HG02798 (cell line): Measurements from ENCODE around the gene DAZAP1.
"Not testable (repeated sequence)": the region's sequence is repeated elsewhere in the genome, so short reads cannot be mapped to it uniquely, and the experiment has no call there.

ENCODE experiments used
- ATAC-seq: cut with Tn5 transposase; IDR thresholded peaks from one replicate; pipeline ENCODE4 v1.9.1; 2021; ENCODE audit warnings: mild to moderate bottlenecking; ENCODE audit not compliant: unreplicated experiment, poor library complexity

DAZAP1 gene

DNA sequence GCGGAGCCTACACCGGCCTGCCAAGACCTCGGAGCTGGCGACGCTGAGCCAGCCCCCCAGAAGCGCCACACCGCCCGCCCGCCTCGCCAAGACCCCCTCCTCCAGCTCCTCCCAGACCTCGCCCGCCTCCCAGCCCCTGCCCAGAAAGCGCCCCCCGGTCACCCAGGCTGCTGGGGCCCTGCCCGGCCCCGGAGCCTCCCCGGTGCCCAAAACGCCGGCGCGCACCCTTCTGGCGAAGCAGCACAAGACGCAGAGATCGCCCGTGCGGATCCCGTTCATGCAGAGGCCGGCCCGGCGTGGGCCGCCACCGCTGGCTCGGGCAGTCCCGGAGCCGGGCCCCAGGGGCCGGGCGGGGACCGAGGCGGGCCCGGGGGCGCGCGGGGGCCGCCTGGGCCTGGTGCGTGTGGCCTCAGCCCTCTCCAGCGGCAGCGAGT, 61.5 kb downstream of the DAZAP1 start:
- no peak for ATAC-seq

DNA sequence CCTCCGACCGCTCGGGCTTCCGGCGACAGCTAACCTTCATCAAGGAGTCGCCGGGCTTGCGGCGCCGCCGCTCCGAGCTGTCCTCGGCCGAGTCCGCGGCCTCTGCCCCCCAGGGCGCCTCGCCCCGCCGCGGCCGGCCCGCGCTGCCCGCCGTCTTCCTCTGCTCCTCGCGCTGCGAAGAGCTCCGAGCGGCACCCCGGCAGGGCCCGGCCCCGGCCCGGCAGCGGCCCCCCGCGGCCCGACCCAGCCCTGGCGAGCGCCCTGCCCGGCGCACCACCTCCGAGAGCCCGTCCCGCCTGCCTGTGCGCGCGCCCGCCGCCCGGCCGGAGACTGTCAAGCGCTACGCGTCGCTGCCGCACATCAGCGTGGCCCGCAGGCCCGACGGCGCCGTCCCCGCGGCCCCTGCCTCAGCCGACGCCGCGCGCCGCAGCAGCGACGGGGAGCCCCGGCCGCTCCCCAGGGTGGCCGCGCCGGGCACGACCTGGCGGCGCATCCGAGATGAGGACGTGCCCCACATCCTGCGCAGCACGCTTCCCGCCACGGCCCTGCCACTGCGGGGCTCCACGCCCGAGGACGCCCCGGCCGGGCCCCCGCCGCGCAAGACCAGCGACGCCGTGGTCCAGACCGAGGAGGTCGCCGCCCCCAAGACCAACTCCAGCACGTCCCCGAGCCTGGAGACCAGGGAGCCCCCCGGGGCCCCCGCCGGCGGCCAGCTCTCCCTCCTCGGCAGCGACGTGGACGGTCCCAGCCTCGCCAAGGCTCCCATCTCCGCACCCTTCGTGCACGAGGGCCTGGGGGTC, 62.1 kb downstream of the DAZAP1 start:
- no peak for ATAC-seq

DNA sequence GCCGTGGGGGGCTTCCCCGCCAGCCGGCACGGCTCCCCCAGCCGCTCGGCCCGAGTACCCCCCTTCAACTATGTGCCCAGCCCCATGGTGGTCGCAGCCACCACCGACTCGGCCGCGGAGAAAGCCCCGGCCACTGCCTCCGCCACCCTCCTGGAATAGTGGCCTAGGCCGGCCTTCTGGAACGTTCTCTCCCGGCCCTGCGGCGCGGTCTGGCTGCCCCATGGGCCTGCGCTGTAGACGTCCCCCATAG, 62.6 kb downstream of the DAZAP1 start:
- no peak for ATAC-seq

DNA sequence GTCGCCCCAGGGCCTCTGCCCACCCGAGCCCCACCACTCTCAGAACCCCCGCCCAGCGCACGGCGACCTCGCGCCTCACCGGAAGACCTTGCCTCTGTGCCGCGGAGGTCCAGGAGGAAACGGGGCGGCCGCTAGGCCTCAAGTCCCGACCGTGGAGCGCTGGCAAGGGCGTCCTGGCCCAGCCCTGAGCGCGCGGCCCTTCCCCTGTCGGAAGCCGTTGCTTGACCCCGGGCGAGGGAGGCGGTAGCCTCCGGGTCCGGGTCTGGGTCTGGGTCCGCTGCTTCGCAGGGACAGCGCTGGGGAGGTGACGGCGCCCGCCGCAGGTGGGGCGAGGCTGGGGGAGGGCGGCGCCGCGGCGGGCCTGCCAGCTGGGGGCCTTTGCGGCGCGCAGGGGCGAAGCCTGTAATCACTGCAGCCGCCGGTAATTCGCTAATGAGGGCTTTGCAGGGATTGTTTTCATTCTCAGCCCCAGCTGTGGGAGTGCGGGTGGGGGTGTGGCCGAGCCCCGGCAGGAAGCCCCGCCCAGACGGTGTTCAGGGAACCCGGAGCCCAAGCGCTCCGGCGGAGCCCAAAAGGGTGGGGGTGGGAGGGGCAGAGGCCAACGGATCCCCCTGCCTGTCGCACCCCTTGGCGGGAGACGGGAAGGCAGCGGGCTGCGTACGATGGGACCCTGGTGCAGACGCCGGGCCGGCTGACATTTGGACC, 63.1 kb downstream of the DAZAP1 start:
- ATAC-seq, result no peak

DNA sequence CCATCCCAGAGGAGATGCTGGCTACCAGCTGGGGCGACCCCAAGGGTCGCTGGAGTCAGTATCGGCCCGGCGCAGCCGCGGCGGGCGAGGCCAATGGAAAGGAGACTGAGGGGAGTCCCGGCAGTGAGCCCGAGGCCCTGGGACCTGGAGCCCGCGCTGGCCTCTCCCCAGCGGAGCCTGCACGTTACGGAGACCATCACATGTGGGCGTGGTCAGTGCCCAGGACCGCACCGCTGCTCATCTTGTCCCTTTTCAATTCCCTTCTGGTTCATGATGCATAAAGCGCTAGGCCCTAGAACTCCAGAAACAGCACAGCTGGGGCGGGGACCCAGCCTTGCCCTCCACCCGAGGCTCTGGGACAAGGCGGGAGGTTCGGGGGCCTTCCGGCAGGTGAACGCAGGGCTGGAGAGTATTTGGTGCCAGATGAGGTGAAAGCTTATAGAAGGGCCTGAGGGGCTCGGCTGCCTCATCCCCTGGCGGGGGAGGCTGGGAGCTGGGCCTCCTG, 63.7 kb downstream of the DAZAP1 start:
- no peak for ATAC-seq

DNA sequence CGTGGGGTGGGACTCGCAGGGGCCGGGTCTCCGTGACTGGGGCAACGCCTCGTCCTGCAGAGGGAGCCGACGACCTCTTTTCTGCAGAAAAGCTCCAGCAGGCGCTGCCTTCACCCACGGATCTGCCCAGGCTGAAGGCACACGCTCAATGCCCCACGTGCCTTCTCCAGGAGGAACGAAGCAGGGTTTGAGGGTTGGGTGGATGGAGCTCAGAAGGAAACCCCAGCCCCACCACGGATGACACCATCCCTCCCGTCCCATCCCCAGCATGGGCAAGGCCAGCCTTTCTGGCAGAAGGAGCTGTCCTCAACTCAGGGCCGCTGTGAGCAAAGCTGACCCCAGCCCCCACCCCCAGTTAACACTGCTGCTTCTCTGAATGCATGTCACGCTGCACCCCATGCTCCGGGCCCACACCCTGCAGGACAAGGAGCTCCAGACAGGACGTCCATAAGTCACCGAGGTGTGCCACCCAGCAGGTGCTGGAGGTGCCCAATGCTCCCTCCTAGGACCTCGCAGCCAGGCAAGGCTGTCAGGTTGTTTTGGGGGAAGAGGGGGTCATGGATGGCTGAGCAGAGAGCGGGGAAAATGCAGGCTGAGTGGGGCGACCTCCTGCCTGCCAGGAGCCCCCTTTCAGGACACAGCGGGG, 64.3 kb downstream of the DAZAP1 start:
- ATAC-seq, result no peak

DNA sequence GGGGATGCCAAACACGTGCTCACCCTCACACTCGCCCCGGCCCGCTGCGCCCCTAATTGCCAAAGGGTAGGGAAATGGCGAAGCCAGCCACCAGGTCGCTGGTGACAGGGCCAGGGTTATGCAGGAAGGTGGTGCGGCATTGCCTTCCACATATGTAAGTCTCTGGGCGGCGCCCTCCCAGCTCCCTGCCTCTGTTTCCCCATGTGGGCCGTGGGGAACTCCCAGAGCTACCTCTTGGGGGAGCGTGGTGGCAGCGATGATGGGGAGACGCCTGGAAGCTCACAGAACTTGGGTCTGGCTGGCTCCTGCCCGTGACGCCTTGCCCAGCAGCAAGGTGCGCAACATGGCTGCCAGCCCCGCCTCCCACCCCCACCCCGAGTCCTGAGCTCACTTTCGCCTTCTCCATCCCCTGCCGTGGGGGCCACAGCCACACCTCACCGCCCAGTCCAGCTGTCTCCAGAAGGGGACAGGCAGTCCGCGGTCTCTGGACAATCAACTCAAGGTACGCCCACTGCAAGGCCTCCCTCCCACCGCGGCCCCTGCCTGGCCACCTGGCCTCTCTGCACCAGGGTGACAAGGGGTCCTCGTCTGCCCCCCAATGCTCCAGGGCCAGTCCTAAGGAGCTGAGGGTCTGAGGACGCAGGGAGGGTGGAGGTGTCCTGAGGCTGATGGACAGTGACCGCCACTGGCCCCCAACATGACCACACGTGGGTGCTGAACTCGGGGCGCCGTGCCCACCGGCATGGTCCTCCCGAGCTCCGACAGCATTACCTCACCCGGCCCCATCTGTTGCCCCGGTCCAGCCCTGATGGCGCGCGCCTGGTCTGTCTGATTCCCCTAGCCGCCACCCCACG, 65.1 kb downstream of the DAZAP1 start:
- no peak for ATAC-seq

DNA sequence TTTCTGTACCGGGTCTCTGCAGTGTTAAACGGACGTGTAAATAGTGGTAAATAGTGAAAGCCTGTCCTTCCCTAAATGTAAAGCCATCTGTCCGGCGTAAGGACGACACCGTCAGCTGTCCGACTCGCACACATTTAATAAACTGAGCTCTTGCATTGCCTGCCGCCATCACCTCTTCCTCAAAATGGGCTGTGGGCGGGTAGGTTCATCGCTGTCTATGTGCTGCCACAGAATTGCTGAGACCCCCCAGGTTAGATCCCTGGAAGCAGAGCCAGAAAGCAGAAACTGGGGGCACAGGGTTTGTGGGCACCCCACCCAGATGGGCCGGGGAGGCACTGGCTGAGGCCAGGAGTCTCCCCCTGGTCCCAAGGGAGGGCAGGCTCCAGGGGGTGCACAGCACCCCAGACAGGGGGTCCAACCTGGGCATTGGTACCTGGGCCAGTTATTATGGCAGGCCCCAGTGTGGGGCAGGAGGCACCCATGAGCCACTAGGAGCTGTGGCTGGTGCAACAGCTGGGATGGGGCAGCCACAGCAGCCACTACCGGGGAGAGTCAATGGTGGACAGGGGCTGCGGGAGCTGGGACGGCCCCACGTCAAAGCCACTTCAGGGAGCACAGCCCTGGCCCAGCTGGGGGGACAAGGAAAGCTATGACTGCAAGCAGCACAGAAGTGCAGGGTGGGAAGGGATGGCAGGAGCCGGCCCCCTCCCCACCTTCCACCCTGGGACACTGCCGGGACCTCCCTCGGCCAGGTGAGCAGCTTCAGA, 65.9 kb downstream of the DAZAP1 start:
- ATAC-seq, result no peak

DNA sequence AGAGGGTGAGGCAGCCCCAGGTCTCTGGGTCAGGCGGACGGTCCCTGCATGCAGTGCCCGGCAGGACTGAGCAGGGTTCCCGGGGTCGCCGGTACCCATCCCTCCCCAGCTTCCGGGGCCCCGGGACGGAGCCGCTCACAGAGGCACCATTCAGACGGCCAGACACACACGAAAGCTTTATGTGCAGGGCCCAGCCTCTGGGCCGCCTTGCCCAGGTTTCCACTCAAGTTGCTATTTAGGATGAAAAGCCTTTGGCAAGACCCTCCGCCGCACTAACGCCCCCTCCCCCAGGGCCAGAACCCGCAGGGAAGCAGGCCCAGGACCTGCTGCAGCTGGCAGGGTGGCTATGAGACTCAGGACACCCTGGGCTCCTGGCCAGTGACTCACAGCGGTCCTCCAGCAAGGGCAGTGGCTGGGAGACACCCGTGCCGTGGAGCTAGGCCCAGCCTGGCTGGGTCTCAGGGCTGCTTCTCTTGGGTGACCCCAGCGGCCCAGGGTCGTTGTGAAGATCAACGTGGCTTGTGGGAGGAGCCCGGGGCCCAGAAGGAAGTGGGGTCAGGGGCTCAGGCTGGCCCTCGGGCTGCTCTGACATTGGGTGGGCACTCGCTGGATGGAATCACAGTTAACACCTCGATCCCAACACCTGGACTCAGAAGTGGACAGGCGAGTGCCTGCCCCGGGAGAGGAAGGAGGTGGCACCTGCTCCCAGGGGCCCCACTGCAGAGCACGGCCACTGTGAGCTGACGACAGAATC, 66.8 kb downstream of the DAZAP1 start:
- ATAC-seq, result no peak

DNA sequence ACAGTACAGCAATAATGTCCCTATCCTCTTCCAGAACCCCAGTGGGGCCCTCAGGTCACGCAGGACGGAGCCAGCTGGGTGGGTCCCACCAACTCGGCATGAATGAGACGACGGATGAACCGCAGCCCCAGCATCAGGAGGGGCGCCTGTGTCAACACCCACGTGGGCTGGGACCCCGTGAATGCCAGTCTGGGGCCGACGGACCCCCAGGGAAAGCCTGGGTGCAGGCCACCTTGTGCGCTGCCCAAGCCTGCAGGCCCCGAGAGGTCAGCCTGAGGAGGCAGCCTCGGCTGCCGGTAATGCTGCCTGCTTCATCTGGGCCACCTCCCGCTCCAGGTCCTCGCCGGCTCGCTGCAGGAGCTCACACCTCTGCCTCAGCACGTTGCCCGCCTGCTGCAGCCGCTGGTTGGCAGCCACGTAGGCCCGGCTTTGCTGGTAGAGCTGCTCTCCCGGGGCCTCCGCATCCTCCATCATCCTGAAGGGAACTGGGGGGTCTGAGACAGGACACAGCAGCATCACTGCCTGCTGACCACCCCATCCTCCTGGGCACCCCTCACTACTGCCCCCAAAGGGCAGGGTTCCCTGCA, 67.5 kb downstream of the DAZAP1 start:
- ATAC-seq, result no peak

DNA sequence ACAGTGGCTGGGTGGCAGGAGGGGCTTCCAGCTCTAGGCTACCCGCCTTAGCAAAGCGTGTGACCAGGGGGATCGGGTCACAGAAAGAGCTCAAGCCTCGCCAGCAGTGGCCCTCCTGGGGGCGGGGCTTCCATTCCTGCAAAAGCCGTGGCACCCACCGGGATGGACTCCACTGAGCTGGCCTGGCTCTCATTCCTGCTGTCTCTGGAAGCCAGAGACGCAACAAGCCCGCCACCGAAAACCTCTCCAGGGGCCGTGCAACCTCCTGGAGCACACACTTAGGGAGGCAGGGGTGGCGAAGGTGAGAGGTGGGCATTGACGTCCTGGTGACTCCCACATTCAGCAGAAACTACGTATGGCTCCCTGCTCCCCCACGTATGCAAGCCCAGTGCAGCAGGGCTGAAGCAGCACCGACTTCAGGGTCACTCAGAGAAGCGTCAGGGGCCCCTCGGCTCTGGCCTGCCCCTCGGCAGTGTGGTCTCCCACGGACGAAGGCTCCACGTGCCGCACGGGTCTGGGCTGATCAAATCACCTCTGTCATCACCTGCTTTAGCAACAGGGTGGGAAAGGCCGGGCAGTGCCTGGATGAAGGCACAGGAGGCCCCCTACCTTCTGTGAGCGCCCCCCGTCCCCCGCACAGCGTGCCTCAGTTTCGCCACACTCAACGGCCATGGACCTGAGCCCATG, 68.5 kb downstream of the DAZAP1 start:
- ATAC-seq, result no peak

DNA sequence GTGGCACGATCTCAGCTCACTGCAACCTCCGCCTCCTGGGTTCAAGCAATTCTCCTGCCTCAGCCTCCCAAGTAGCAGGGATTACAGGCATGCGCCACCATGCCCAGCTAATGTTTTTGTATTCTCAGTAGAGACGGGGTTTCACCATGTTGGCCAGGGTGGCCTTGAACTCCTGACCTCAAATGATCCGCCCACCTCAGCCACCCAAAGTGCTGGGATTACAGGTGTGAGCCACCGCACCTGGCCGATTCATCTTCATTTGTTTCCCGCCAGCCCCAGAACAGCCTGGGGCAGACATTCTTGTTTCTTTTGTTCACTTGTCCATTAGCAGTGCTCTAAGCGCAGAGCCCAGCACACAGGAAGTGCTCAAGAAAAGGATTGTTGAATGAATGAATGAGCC, 69.7 kb downstream of the DAZAP1 start:
- not testable (repeated sequence) for ATAC-seq

DNA sequence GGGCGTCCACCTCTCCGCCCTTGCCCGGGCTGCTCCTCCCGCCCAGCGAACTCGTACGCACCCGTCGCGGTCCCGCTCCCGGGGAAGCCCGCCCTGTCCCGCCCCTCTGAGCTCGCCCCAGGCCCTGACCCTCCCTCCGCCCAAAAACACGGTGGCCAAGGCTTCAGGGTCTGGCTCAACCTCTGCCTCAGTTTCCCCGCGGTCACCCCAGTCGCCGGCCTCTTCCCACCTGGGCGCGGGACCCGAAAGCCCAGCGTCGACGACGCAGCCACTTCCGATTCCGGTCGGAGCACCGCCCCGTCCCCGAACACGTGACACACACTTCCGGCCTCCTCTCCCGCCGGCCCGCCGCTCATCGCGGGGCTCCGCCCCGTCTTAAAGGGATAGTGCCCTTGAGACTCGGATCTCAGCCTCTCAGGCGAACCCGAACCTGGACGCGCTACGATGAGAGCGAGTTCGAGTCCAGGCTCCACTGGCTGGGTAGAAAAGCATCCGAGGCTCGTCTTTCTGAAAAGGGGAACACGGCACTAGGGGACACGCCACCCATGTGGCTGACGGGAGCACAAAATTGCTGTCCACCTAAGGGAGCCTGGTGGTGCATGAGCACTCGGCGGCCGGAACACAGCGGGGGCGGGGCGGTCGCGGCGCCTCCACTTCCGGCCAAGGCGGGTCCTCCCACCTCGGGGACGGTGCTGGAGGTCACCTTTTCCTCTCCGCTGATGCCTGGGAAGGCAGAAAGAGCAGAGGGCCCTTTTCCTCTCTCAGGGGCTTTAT, 71.7 kb downstream of the DAZAP1 start, which contains the start of gene C19orf25:
Gene C19orf25 (minus strand): TSS at position 282 of the 774 bp plus-strand sequence. CDS start 312 bp downstream, outside the sequence.
- peak; percentile 91 for ATAC-seq

DNA sequence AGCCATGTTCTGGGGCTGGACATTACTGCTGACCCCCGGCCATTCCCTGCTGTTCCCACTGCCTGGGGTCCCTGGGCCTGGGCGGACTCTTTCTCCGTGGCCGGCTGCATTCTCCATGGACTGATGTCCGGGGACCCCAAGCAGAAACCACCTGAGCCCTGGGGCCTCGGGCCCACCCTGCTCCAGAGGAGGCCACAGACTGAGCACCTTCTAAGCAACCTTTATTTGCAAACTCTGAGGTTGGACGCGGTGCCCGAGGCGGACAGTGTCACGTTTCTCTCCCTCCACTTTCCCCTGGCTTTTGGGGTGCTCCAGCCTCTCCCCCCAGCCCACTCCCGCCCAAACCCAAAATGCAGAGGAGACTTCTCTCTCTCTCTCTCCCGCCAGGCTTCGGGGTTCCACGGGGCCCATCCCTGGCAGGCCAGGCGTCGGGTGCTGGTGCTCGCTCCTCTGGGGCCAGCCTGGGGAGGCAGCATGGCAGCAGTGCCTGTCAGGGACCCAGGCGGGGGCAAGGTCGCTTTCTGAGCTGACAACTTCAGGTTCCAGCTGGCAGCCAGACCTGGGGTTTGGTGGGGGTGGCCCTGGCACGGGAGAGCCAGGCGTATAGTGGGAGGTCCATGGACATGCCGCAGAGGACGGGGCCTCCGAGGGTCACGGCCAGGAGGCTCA, 74.0 kb downstream of the DAZAP1 start:
- no peak for ATAC-seq

DNA sequence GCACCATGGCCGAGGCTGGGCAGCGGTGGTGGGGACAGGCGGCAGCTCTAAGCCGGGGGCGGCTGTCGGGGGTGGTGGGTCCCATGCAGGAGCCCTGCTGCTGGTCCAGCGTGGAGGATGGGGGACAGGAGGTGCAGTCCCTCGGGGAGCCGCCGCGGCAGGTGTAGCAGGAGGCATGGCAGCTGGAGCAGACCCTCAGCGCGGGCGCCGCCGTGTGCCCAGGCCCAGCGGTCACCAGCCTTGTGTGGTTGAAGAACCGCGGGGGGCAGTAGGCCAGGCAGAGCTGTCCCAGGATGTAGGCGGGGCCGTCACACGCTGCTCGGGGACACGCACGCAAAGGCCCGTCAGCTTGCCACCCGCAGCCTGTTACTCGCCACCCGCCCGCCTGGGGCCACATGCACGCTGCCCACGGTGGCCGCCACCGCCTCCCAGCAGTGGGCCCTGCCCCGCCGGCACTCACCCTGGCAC, 74.5 kb downstream of the DAZAP1 start:
- ATAC-seq, result no peak

DNA sequence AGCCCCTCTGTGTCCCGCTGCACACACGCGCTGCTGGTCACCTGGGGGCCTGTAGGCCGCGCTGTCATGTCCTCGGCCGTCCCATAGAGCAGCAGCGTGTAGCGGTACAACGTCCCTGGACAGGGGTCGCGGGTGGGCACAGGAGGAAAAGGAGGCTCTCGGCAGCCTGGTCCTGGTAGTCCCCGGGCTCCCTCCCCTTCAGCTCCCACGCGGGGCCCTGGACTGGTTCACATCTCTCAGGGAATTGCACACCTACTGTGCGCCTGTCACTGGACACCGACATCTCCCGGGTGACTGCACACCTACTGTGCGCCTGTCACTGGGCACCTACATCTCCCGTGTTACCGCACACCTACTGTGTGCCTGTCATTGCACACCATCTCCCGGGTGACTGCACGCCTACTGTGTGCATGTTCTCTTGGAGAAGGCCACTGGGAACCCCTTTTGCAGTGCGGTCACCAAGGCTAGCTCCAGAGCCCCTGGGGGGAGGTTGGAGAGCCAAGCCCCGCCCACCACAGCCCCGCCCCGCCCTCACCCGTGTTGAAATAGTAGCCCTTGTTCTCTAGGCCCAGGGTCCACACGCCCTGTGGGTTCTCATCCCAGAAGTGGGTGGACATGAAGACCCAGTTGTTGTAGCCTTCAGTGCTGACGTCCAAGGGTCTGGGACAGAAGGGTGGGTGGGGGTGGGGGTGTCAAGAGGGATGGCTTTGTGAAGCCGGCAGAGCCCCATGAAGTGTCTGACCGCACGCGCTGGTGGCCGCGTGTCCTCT, 75.2 kb downstream of the DAZAP1 start:
- ATAC-seq, result no peak
